Measurements from ENCODE around the gene CLEC16A.
"Not testable (repeated sequence)": the region's sequence is repeated elsewhere in the genome, so short reads cannot be mapped to it uniquely, and the experiment has no call there.

CLEC16A gene

GRCh38 chr16:10941935-10942351 is 2.4 kb upstream of the CLEC16A start:
- DNase-seq = not testable (repeated sequence)

GRCh38 chr16:10942352-10943063 is 1.9 kb upstream of the CLEC16A start, which contains the start of gene DEXI:
TSS of gene DEXI (minus strand) at chr16:10942468. CDS start at chr16:10942005, 463 bp downstream.
- peak; percentile 93 for DNase-seq

GRCh38 chr16:10943064-10943353 is 1.4 kb upstream of the CLEC16A start:
- DNase-seq = no peak

GRCh38 chr16:10945065-10945787 is 862 bp downstream of the CLEC16A start:
- DNase-seq = peak; percentile 37

- DNase-seq = no peak
These were observed 1.9 kb downstream of the CLEC16A start for GRCh38 chr16:10946308-10946707.

GRCh38 chr16:10947211-10947787 is 2.9 kb downstream of the CLEC16A start:
- DNase-seq = no peak

GRCh38 chr16:10949424-10949970 is 5.1 kb downstream of the CLEC16A start:
- DNase-seq = no peak

GRCh38 chr16:10950393-10950792 is 6.0 kb downstream of the CLEC16A start:
- no peak for DNase-seq

DNA sequence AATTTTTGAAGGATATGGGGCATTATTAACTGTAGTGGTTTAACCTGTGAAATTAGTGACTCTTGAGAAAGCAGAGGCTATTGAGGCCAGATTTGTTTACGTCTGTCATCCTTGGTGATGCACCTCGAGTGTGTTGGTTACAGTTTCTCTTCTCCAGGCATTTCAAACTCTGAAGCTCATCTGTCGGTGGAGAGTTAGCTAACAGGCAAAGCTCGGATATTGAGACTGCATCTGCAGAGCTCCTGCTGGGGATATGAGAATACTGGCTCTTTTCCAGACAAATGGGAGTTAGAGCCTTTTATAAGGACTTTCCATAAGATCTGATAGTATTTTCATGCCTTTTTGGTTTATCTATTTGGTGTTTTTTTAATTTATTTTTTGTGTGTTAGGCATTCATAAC is 6.7 kb downstream of the CLEC16A start:
- DNase-seq = no peak

- no peak for DNase-seq
These were observed 10.5 kb downstream of the CLEC16A start for GRCh38 chr16:10954903-10955302.

DNA sequence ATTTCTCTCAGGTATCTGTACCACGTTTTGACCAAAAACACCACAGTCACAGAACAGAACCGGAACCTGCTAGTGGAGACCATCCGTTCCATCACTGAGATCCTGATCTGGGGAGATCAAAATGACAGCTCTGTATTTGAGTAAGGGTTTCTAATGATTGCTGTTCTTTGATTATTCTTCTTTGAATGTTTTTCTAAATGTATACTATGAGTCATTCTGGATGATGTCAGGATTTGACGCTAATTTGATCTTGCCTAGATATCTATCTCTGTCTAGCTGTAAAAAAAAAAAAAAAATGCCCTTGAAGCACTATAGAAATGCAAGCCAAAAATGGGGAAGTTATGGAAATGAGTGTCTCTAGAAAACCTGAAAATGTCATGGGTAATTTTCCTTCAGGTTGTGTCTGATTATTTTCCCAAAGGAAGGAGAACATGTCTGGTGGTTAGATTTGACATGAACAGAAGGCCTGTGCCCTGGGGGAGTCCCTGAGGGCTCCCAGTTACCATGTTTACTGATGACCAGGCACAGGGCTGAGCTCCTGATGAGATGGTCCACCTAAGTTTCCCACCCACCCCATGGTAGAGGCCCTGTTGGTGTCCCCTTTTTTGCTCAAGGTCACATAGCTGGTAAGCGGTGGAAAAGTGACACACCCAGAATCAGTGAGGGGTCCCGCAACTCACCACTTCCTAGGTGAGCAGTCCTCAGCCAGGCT is 13.6 kb downstream of the CLEC16A start:
- DNase-seq = no peak

GRCh38 chr16:10959161-10959560 is 14.8 kb downstream of the CLEC16A start:
- no peak for DNase-seq

- DNase-seq = no peak
These were observed 16.9 kb downstream of the CLEC16A start for GRCh38 chr16:10961231-10961630.

DNA sequence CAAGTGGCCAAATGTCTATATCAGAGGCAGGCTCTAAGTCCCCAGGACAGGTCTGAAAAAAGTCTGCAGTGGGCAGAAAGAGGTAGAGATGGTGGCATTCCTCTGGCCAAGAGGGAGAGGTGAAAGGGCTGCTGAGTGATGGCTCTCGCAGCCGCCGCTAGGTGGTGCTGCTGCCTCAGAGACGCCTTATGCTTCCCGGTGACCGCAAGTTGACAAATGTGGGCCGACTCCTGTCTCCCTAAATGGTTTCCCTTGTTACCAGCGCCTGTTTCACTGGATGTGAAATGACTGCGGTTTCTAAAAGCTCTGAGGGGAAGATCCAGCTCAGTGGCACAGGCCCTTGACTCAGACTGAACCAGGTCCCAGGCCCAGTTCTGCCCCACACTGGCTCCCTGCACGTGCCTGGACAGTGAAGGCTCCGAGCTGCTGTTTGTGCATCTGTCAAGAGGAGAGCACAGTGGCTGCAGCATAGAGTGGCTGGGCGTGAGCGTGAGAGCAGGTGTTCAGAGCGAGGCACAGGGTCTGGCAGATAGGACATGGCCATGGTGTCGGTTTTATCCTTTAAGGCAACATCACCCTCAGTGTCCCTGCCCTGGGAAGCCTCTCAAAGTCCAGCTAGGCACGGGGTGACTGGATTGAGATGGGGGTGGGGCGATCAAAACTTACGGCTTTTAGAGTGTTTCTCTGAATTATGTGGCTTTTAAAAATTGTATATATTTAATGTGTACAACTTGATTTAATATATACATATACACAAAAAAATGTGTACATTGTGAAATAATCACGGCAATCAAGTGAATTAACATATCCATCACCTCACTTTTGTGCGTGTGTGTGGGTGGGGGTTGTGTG is 19.9 kb downstream of the CLEC16A start:
- peak; percentile 68 for DNase-seq

GRCh38 chr16:10964891-10965326 is 20.5 kb downstream of the CLEC16A start:
- no peak for DNase-seq

DNA sequence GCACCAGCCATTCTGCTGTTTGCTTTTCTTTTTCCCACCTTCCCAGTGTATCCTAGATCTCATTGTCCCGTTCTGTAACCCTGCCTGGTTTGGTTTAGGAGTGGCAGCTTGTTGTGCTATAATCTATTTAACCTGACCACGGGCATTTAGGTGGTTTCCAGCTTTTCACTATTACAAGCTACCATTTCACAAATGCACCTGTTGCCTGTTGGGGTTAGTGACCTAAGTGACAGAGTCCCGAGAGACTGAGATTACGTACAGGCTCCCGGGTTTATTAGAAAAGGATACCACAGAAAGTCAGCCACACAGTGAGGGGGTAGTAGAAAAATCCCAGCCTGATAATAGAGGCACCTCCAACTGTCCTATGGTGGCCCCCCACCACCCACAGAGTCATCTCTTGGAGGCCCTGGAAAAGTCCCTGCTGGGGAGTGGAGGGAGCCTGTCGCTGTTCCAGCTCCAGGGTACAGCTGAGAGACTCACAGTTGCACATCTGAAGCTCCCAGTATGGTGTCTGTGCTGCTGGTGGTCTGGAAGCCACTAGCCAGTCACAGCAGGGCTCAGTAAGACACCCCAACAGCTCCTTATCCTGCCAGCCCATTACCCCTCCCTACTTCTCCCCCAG is 21.2 kb downstream of the CLEC16A start:
- no peak for DNase-seq

DNA sequence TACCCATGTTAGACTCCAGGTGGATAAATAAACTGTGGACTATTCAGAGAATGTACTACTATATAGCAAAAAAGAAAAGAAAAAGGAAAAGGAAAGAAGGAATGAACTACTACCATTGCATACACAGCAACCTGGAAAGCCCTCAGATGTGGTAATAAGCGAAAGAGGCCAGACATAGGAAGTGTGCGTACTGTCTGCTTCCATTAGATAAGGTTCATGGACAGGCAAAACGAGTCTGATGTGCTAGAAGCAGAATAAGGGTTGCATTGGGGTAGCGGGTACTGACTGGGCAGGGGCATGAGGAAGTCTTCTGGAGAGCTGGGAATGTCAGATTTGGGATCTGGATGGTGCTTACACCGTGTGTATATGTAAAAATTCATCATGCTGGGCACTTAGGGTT is 21.8 kb downstream of the CLEC16A start:
- DNase-seq = no peak

DNA sequence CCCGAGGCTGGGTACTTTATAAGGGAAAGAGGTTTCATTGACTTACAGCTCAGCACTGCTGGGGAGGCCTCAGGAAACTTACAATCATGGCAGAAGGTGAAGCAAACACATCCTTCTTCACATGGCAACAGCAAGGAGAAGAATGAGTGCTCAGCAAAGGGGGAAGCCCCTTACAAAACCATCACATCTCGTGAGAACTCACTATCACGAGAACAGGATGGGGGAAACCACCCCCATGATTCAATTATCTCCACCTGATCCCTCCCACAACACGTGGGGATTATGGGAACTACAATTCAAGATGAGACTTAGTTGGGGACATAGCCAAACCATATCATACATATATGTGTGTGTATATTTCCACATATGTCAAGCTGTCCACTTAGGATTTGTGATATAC is 22.2 kb downstream of the CLEC16A start:
- not testable (repeated sequence) for DNase-seq

- DNase-seq = no peak
These were observed 23.6 kb downstream of the CLEC16A start for GRCh38 chr16:10967986-10968385.

- DNase-seq = no peak
These were observed 24.1 kb downstream of the CLEC16A start for GRCh38 chr16:10968498-10968897.

DNA sequence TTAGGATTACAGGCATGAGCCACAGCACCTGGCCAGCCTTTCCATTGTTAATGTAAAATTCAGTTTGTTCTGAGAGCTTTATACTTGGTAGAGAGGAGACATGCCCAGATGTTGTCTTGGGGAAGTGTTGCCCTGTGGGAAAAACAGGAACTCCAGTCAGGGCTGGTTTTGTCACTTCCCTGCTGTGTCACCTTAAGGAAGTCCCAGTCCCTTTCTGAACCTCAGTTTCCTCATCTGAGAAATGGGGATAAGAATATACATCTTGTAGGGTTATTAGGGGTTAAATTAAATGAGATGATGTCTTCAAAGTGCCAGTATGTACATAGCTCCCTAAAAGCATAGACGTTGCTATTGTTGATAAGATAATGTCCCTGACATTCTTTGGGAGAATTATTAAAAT is 25.3 kb downstream of the CLEC16A start:
- DNase-seq = no peak

GRCh38 chr16:10970065-10970464 is 25.7 kb downstream of the CLEC16A start:
- DNase-seq = no peak

Data from NCI-H146 (cell line).